GM19239 (cell line): ENCODE data around the gene TFPI2.
"Not testable (repeated sequence)": the region's sequence is repeated elsewhere in the genome, so short reads cannot be mapped to it uniquely, and the experiment has no call there.

ENCODE experiments used
- DNase-seq: peaks from one replicate; pipeline ENCODE4 v3.0.0; 2011; ENCODE audit warnings: low spot score; ENCODE audit not compliant: insufficient read length
- FAIRE-seq: peaks from 2 replicates; lab custom pipeline; 2011; peaks lifted over from hg19 to GRCh38; lab: Jason Lieb, UNC

Gene TFPI2

GRCh38 chr7:93890464-93891068 lies at the start of gene TFPI2:
TFPI2 (minus strand) TSS chr7:93890753; CDS start chr7:93890678, 75 bp downstream.
- FAIRE-seq (no peak), DNase-seq (no peak)

GRCh38 chr7:93938293-93938692 lies 47.7 kb upstream of the TFPI2 start:
- no peak for FAIRE-seq
- DNase-seq: no peak

- FAIRE-seq: no peak
- DNase-seq: no peak
These were observed 47.3 kb upstream of the TFPI2 start for GRCh38 chr7:93937818-93938217.

GRCh38 chr7:93935102-93935501 lies 44.5 kb upstream of the TFPI2 start:
- no peak for DNase-seq
- no peak for FAIRE-seq

- no peak for FAIRE-seq
- DNase-seq: no peak
These were observed 42.6 kb upstream of the TFPI2 start for GRCh38 chr7:93933156-93933555.

- FAIRE-seq (no peak), DNase-seq (no peak)
These were observed 41.1 kb upstream of the TFPI2 start for GRCh38 chr7:93931655-93932054.

GRCh38 chr7:93927585-93927984 lies 37.0 kb upstream of the TFPI2 start:
- FAIRE-seq (no peak), DNase-seq (no peak)

GRCh38 chr7:93926800-93927199 lies 36.2 kb upstream of the TFPI2 start:
- no peak for DNase-seq
- no peak for FAIRE-seq

- DNase-seq: no peak
- peak; percentile 49 for FAIRE-seq
These were observed 33.4 kb upstream of the TFPI2 start for GRCh38 chr7:93923942-93924341.

- DNase-seq: no peak
- no peak for FAIRE-seq
These were observed 32.7 kb upstream of the TFPI2 start for GRCh38 chr7:93923296-93923695.

- DNase-seq: peak; percentile 8
- FAIRE-seq: peak; percentile 69
These were observed 31.3 kb upstream of the TFPI2 start, which contains the start of gene GNG11 for GRCh38 chr7:93921607-93922566. GNG11 (plus strand) TSS chr7:93921735; CDS start chr7:93922138, 403 bp downstream.

- FAIRE-seq (no peak), DNase-seq (no peak)
These were observed 30.6 kb upstream of the TFPI2 start for GRCh38 chr7:93921186-93921585.

GRCh38 chr7:93920496-93921182 lies 30.1 kb upstream of the TFPI2 start:
- DNase-seq: no peak
- FAIRE-seq: no peak

- DNase-seq, FAIRE-seq: not testable (repeated sequence)
These were observed 25.8 kb upstream of the TFPI2 start for GRCh38 chr7:93916315-93916714.

- not testable (repeated sequence) for DNase-seq
- FAIRE-seq: peak; percentile 51
These were observed 25.3 kb upstream of the TFPI2 start for GRCh38 chr7:93915888-93916287.

GRCh38 chr7:93915206-93915842 lies 24.8 kb upstream of the TFPI2 start:
- peak; percentile 52 for FAIRE-seq
- not testable (repeated sequence) for DNase-seq

- FAIRE-seq: no peak
- DNase-seq: no peak
These were observed 24.1 kb upstream of the TFPI2 start for GRCh38 chr7:93914581-93915066.

GRCh38 chr7:93913197-93913596 lies 22.6 kb upstream of the TFPI2 start:
- FAIRE-seq: no peak

GRCh38 chr7:93911661-93912060 lies 21.1 kb upstream of the TFPI2 start:
- DNase-seq, FAIRE-seq: not testable (repeated sequence)

More at GRCh38 chr7:93913197-93913596, 22.6 kb upstream of the TFPI2 start:
- no peak for DNase-seq

GRCh38 chr7:93911242-93911641 lies 20.7 kb upstream of the TFPI2 start:
- not testable (repeated sequence) for DNase-seq, FAIRE-seq
